Effector CD8-positive, alpha-beta T cell (primary cell): ENCODE results near the gene CD99.

ENCODE experiments used
- DNase-seq: peaks from one replicate; lab custom pipeline; 2025; lab: John Stamatoyannopoulos, UW
- total RNA-seq, 4 experiments: gene quantifications; one replicate each; lab custom pipeline; 2026; lab: John Stamatoyannopoulos, UW

CD99 gene, protein sequence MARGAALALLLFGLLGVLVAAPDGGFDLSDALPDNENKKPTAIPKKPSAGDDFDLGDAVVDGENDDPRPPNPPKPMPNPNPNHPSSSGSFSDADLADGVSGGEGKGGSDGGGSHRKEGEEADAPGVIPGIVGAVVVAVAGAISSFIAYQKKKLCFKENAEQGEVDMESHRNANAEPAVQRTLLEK
- total RNA-seq, result 170 to 213 (median 194) reads per million in 4 experiments

DNA sequence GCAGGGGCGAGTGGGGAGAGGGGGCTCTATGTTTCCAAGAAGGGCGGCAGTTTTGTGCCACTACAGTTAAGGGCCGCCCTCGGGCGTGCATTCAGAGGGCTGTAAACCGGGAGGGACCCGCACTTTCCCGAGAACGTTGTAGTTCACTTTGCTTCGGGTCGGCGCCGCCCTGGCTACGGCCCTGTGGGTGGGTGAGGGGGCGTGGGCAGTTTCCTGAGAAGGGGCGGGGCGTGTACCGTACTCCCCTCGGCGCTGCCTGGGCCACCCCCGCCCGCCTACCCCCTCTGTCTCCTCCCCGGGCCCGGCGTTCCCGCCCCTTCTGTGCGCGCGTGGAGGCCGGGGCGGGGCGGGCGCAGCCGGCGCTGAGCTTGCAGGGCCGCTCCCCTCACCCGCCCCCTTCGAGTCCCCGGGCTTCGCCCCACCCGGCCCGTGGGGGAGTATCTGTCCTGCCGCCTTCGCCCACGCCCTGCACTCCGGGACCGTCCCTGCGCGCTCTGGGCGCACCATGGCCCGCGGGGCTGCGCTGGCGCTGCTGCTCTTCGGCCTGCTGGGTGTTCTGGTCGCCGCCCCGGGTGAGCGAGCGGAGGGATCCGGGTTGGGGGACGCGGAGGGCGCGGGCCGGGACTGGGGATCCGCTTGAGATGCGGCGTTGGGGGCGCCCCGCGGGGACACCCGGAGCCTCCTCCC, at the start of gene CD99:
Gene CD99 (plus strand): TSS at position 440 of the 687 bp plus-strand sequence. CDS start 66 bp downstream, at position 506.
- DNase-seq, result no peak

DNA sequence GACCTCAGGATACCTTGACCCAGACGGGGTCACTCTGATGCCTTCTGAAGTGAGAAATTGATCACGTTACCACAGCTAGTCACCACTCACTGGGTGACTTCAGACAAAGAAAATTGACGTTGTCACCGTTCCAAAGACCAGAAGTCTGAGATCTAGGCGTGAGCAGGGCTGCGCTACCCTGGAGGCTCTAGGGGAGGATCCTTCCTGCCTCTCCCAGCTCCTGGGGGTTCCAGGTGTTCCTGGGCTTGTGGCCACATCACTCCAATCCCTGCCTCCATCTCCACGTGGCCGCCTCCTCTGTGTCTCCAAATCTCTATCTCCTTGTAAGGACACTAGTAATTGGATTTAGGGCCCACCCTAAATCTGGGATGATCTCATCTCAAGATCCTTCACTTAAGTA, 48.9 kb upstream of the CD99 start:
- no peak for DNase-seq

DNA sequence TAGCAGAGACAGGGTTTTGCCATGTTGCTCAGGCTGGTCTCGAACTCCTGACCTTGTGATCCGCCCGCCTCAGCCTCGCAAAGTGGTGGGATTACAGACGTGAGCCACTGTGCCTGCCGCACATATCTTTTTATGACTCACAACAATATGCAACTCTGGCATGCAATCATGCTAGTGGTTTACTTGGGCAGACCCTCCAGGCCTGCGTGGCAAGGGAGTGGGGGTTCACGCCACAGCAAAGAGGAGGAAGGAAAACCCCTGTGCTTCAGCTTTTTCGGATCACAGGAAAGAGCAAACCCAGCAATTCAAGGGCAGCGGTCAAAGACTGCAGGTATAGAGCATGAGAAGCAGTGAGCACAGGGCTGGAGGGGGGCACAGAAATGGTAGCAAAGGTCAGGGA, 48.3 kb upstream of the CD99 start:
- DNase-seq, result no peak

DNA sequence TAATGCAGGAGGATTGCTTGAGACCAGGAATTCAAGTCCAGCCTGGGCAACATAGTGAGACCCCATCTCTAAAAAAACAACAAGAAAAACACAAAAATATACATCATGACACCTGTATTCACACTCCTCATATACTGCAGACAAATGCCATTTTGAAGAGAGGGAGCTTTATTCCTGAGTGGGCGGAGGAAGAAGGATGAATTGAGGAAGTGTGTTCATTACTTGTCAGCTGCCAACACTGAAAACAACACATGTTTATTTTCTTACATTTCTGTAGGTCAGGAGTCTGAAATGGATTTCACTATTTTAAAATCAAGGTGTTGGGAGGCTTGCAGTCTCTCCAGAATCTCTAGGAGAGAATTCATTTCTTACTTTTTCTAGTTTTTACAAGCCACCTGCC, 47.2 kb upstream of the CD99 start:
- no peak for DNase-seq

DNA sequence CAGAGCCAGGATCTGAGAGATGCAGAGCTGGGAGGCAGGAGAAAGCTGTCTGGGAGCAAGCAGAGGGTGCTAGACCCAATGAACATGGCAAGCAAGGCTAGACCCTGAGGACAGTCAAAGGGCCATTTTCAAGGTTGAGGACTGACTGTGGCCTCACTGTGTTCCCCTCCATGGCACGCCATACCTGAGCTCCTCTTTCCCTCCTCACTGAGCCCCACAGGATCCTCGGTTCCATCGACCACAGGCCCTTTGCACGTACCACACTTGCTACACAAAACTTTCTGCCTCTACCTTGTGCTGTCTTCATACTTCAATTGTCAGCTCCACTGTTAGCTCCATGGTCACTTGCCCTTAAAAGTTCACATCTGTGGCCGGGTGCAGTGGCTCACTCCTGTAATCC, 45.5 kb upstream of the CD99 start:
- DNase-seq, result no peak

DNA sequence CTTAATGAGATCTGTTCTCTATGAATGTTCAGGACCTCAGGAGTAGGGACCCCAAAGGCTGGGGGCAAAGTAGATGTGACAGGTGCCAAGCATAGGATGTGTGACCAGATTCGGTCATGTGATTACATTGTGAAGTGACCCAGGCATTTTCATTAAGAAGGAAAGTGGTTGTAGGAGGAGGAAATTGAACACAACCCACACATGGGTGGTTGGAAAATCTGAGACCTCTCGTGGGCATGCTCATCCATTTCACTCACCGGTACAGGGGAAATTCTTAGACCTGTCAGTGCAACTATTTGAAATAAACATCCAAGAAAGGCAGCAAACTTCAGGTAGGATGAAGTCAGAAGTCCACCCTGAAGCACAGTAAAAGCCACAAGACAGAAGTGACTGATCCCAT, 43.5 kb upstream of the CD99 start:
- no peak for DNase-seq

DNA sequence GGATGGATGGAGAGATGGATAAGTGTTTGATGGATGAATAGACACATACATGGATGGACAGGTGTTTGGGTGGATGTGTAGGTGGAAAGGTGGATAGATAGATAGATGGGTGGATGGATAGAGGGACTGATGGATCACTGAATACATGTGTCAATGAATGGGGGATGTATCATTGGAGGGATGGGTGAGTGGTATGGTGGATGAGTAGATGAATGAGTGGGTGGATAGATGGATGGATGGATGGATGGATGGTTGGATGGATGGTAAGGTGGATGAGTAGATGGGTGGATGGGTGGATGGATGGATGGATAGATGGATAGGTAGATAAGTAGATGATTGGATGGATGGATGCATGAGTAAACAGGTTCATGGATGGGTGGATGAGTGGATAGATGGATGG, 41.1 kb upstream of the CD99 start:
- DNase-seq, result no peak

DNA sequence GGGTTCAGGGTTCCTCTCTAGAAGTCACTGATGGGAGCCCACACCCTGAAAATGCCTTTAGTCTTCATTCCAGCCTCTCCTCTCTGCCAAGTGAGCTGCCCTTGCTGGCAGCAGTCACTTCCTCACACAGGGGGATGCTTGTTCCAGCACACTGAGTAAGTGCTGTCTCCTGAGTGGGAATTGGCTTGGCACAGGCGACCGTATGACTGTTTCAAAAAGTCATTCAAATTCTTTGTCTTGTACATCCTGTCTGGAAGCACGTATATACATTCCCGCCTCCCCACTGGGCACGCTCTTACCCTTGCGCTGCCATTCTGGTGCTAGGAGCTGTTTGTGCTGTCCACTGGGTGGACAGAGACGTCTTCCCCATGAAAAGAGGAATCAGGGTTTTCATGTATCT, 40.2 kb upstream of the CD99 start:
- DNase-seq, result no peak

DNA sequence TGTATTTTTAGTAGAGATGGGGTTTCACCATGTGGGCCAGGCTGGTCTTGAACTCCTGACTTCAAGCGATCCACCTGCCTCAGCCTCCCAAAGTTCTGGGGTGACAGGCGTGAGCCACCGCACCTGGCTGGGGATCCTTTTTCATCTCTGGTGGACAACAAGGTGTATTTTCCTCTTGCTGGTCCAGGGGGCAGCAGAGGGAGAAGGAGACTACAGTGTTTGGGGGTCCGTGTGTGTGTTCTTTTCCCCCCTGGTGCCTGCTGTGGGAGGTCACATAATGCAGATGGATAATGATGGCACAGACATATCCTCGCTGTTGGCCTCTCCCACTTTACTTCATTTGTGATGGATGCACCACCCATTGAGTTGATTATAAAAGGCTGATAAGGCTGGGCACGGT, 39.0 kb upstream of the CD99 start:
- no peak for DNase-seq

DNA sequence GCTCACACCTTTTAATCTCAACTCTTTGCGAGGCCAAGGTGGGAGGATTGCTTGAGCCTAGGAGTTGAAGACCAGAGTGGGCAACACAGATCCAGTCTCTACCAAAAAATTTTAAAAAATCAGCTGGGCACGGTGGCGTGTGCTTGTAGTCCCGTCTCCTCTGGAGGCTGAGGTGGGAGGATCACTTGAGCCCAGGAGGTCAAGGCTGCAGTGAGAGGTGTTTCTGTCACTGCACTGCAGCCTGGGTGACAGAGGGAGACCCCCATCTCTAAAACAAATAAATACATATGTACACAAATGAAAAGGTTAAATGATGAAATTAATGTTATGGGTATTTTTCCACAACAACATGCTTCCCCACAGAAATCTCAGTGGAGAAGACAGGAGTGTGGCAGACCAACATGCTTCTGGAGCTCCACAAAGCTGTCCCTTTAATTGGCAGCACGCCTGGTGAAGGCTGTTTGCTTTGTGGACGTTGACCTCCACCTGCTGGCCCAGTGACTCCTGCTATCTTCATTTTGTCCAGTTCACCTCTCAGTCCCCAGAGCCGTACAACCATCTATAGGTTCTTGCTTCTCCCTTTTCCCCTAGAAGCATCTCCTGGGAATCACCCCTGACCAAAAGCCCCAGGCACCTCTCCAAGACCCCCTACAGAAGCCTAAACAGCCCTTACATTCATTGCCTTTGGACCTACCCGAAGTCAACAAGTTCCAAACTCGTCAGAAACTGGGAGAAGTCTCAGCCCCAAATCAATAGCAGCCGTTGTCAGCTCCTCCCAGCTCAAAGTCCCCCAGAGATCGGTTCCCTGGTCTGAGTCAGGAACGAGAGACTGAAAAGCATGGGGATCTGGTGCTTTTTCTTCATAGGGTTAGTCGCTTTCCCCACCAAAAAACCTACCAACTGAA, 36.4 kb upstream of the CD99 start:
- DNase-seq, result no peak

DNA sequence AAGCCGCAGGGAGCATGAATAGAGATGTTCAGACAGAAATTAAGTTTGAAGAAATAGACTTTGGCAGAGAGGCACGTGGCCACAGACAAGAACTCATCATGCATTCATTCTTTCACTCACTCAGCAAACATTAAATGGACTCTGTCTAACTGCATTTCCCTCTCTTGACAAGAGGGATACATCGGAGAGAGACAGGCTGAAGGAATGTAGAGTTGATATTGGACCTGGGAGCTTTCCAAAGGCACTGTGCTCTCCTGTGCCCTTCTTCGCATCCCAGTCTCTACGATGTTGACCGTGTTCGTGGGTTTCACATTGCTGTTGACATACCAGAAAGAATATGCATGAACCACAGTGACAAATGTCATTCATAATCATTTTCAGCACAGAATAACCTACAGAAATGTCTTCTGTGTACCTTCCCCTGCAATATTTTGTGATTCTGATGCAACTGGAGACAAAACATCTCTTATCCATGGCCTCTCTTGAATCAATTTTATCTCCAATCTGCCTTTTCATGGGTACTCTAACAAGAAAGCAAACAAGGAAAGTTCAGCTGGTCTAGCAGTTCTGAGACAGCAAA, 34.7 kb upstream of the CD99 start:
- DNase-seq, result no peak

DNA sequence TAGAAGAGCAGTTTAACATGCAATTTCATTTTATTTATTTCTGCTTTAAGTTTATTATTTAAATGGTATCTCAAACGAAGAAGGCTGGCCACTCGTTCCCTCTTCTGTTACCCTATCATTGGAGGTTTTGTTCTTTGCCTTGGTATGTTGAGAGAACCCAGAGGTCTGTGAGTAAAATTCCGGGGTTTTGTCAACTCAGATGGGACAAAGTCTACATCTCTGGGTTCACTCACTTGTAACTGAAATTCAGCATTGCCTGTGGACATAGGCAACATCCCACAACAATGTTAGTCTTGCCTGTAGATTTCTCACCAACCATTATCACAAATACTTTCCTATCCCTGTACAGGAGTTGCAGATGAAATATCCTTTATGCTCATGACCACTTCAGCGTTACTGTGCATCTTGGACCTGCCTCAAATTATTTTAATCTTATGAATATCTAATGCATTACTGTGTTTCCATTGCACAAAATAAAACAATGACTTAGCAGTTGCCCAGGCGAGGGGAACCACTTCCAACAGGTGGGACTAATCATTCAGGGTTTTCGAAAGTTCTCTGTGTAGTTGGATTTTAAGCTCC, 33.5 kb upstream of the CD99 start:
- no peak for DNase-seq

DNA sequence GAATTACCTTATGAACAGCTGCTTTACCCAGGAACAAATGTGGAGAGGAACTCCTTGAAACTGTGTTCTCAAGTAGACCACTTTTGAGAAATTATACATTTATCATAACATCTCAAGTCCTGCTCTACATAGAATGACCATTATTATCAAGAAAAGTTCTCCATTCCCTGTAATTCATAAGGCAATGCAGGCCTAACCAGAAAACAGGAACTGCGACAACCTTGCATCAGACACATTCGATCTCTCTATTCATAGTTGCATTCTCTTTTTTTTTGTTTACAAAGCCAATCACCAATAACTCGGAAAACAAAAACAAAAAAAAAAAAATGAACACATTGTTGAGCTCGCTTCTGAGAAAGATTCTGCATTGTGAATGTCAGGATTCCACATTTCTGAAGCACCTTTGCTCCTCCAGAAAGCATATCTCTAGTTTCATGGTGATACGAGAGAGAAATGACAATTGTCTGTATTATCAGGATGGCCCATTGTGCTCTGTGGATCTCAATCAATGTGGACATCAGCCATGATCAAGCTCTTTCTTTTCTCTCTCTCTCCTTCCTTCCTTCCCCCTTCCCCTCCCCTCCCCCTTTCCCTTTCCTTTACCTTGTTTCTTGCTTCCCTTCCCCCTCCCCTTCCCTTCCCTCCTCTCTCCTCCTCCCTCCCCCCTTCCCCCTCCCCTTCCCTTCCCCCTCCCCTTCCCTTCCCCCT, 32.4 kb upstream of the CD99 start:
- DNase-seq, result no peak

DNA sequence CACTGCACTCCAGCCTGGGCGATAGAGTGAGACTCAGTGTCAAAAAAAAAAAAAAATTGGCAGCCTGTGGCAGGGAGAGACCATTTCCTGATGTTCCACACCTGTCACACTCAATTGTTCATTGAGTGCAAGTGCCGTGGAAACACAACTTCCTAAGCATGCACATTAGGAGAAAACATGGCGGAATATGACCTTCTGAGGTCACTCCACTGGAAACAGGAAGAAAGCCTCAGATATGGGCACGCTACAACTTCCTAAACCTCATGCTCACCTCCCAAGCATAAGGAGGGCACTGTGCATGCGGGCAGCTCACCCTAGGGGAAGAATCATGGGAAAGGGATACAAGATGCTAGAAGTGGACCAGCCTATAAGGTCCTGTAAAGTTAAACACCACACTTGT, 28.5 kb upstream of the CD99 start:
- no peak for DNase-seq

DNA sequence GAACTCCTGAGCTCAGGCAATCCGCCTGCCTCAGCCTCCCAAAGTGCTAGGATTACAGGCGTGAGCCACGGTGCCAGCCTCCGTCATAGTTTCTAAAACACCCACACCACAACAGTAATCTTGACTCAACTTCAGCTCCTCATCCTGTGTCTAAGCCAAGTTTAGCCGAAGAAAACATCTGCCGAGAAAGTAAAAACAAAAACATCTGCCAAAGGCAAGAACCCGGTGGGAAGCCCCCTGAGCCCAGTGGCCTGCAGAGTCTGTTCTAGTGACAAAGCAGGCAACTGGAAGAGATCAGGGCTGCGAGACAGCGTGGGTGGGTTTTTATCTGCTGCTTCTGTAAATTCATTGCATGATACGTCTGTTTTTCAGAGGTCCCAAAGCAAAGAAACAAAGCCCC, 26.6 kb upstream of the CD99 start:
- DNase-seq, result no peak

DNA sequence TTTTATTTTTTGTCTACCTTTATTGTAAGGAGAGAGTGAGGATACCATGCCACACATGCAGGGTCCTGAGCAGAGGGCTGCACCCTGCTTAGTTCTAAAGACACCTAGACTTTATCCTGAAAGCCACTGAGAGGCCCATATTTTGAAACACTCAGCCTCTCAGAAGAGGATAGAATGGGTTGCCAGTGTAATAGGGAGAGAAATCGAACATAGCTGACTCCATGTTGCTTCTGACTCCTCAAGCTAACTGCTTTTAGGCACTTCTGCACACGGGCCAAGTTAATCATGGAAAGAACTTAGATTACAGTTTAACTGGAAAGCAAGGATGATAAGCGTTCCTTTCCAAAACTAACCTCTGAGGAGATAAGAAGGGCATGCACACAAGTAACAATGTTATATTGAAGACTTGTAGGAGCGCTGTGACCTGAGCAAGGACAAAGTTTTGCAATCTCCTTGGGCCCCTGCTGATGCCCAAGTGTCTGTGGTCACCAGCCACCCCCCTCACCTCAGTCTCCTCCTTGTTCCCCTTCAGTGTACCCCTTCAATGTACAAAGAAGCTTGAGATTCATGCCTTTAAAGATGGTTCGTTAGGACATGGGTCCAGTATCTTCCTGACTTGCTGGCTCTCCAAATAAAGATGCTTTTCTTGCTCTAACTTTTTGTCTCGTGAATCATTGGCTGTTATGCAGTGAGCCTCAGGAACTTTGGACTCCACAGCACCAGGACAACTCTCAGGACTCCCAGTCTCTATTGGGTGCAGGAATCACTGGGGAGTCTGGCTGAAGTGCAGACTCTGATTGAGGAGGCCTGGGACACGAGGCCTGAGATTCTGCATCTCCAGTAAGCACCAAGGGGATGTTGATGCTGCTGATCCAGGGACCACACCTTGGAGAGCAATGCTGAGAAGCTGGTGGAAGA, 25.4 kb upstream of the CD99 start:
- no peak for DNase-seq

DNA sequence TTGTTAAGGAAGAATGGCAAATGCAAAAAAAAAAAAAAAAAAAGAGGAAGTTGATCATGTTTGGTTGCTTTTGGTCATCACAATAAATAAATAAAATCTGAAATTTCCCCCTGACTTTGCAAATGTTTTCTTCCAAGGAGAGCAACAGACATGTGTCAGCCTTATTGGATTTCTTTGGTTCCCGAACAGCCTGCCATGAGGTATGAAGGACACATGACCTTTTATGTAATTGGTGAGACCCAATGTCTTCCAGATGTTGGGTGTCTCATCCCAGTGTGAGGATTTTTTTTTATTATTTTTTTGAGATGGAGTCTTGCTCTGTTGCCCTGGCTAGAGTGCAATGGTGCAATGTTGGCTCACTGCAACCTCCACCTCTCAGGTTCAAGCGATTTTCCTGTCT, 24.6 kb upstream of the CD99 start:
- DNase-seq, result no peak

DNA sequence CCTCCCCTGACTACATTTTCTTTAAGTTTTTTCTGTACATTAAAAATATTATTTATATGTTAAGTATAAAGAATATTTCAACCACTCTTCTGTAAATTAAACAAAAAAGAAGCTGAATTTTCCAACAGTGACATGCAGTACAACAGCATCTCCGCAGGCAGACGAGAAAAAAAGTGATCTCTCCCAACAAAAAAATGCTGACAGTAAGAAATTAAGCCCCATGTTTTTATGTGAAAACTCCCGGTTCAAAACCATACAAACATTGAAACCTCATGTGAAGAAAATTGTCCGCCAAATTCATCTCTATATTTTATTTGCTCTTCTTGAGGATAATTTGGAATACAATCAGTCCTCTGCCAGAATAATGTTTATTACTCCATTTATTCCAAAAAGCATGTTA, 20.1 kb upstream of the CD99 start:
- DNase-seq, result no peak

DNA sequence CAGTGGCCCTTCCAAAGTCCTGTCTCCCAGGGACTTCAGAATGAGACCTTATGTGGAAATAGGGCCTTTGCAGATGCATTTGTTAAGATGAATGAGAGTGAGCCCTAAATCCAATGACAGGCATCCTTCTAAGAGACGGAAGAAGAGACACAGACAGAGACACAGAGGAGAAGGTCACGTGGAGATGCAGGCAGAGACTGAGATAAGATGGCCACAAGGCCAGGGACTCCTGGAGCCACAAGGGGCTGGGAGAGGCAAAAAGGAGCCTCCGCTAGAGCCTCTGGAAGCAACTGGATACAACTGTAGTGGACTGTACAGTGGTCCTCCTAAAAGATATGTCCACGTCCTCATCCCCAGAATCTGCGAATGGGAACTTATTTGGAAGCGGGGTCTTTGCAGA, 19.0 kb upstream of the CD99 start:
- no peak for DNase-seq

DNA sequence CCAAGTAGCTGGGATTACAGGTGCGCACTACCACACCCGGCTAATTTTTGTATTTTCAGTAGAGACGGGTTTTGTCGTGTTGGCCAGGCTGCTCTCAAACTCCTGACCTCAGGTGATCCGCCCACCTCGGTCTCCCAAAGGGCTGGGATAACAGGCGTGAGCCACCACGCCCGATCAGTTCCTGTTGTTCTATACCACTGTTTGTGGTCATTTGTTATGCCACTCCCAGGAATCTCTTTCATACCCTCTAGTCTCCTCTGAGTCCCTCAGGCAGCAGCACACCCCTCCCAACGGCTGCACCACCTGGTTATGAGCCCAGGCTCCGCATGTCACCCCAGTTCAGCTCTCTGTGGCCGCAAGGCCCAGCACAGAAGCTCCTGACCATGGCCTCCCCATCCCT, 17.5 kb upstream of the CD99 start:
- DNase-seq, result no peak
